IMR-90 (cell line): ENCODE measurements around the gene KIF3B.
"Not testable (repeated sequence)": the region's sequence is repeated elsewhere in the genome, so short reads cannot be mapped to it uniquely, and the experiment has no call there.

Experiments
- BHLHE40 ChIP-seq: fragments of 150-350 bp; IDR thresholded peaks from 2 replicates; pipeline ENCODE4 v1.6.1; 2016; ENCODE audit warnings: mild to moderate bottlenecking, low read depth, low read length
- CTCF ChIP-seq: conservative IDR thresholded peaks from 2 replicates; pipeline ENCODE4 v1.5.1; 2012; ENCODE audit warnings: mild to moderate bottlenecking, low read depth, low read length, improper control_type of control experiment
- ELK1 ChIP-seq: fragments of 150-350 bp; IDR thresholded peaks from 2 replicates; pipeline ENCODE4 v1.6.1; 2016; ENCODE audit warnings: low read depth, mild to moderate bottlenecking, low read length, moderate library complexity, borderline replicate concordance
- POLR2A ChIP-seq: IDR thresholded peaks from 2 replicates; pipeline ENCODE4 v1.6.1; 2012; ENCODE audit warnings: mild to moderate bottlenecking, low read depth, low read length
- RAD21 ChIP-seq: IDR thresholded peaks from 2 replicates; pipeline ENCODE4 v1.6.1; 2012; ENCODE audit warnings: low read length, improper control_type of control experiment
- RFX5 ChIP-seq: IDR thresholded peaks from 2 replicates; pipeline ENCODE4 v1.8.0; 2012; ENCODE audit warnings: low read depth, mild to moderate bottlenecking, low read length, moderate library complexity
- SMC3 ChIP-seq: fragments of 150-350 bp; IDR thresholded peaks from 2 replicates; pipeline ENCODE4 v1.6.1; 2016; ENCODE audit warnings: low read depth, mild to moderate bottlenecking, antibody characterized with exemption, low read length, moderate library complexity
- TF ChIP-seq, protein P1 (sequence below): fragments of 150-350 bp; IDR thresholded peaks from 2 replicates; pipeline ENCODE4 v1.6.1; 2017; ENCODE audit warnings: mild to moderate bottlenecking, antibody characterized with exemption, low read length, low read depth

DNA sequence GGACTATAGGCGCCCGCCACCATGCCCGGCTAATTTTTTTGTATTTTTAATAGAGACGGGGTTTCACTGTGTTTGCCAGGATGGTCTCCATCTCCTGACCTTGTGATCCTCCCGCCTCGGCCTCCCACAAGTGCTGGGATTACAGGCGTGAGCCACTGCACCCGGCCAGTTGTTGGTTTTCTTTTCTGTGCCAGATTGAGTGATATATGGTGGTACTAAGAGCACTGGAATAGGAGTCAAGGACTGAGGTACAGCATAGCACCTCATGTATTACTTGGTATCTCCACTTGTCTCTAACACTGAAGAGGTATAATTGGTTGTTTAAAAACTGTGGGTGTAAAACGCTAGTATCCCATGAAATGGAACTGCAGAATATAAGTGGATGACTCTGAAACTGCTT, 106.0 kb downstream of the KIF3B start:
- TF ChIP-seq BHLHE40, RAD21, CTCF, SMC3, POLR2A, ELK1, RFX5: not testable (repeated sequence)
- TF ChIP-seq, protein P1, sequence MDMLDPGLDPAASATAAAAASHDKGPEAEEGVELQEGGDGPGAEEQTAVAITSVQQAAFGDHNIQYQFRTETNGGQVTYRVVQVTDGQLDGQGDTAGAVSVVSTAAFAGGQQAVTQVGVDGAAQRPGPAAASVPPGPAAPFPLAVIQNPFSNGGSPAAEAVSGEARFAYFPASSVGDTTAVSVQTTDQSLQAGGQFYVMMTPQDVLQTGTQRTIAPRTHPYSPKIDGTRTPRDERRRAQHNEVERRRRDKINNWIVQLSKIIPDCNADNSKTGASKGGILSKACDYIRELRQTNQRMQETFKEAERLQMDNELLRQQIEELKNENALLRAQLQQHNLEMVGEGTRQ = not testable (repeated sequence)
